ENCODE data around the gene PRKACA. TPM values are rescaled to one million over a fixed set of nuclear protein-coding genes. Genes with fewer than 3 reads are reported as not detected.
"Not testable (repeated sequence)": the region's sequence is repeated elsewhere in the genome, so short reads cannot be mapped to it uniquely, and the experiment has no call there.

The PRKACA gene
- total RNA-seq, 2 donors from 2014 or later = 66.3 to 84.5 TPM

DNA sequence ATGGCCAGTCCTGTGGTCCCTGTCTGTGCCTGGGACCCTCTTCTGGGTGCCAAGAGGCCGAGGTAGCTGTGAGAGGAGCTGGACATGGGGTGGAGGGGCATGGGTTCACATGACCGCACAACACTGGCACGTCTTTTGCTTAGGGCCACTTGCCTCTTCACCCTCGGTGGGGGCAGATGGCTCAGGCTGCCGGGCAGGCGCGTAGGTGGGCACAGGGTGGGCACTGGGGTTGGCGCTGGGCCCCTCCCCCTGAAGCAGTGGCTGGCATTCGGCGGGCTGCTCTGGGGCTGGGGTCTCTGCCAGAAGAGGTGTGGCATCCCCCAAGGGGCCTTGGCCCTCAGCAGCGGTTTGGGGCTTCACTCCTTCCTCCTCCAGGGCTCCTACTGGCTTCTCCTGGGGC, 64.1 kb downstream of the PRKACA start:
- Mint-ChIP-seq H3K27ac (no peak overlapping the region), H3K36me3 (peaks cover 11 to 24% of the 10 kb centered on the region in 2 donors), H3K9me3 (peaks cover 0 to 4% of the 10 kb centered on the region in 2 donors)
- ATAC-seq = no peak
- DNase-seq (ENCODE audit: low spot score in 2 of 2) = no peak

GRCh38 chr19:14053032-14053431, 64.5 kb downstream of the PRKACA start:
- Mint-ChIP-seq H3K27ac (no peak overlapping the region), H3K36me3 (peaks cover 11 to 28% of the 10 kb centered on the region in 2 donors), H3K9me3 (peaks cover 0 to 4% of the 10 kb centered on the region in 2 donors)
- no peak for DNase-seq (ENCODE audit: low spot score in 2 of 2)
- peak in 1 of 2 donors; percentile 43 for ATAC-seq

- H3K36me3 Mint-ChIP-seq = peaks cover 11 to 28% of the 10 kb centered on the region in 2 donors
- H3K9me3 Mint-ChIP-seq = peaks cover 0 to 4% of the 10 kb centered on the region in 2 donors
- peak overlapping the region in 1 of 2 donors; percentile 55 for H3K27ac Mint-ChIP-seq
- ATAC-seq (no peak), DNase-seq (ENCODE audit: low spot score in 2 of 2) (no peak)
Measured at GRCh38 chr19:14052470-14052869, 65.1 kb downstream of the PRKACA start.

- DNase-seq (ENCODE audit: low spot score in 2 of 2) (no peak), ATAC-seq (no peak)
- peaks cover 11 to 28% of the 10 kb centered on the region in 2 donors for H3K36me3 Mint-ChIP-seq
- H3K27ac Mint-ChIP-seq = peak overlapping the region; percentile 29 to 55
- H3K9me3 Mint-ChIP-seq = peaks cover 0 to 4% of the 10 kb centered on the region in 2 donors
Measured at GRCh38 chr19:14051980-14052379, 65.6 kb downstream of the PRKACA start.

GRCh38 chr19:14050961-14051360, 66.6 kb downstream of the PRKACA start:
- not testable (repeated sequence) for DNase-seq (ENCODE audit: low spot score in 2 of 2); H3K27ac Mint-ChIP-seq; H3K9me3 Mint-ChIP-seq; ATAC-seq
- H3K36me3 Mint-ChIP-seq = peaks cover 11 to 28% of the 10 kb centered on the region in 2 donors

GRCh38 chr19:14050512-14050911, 67.0 kb downstream of the PRKACA start:
- Mint-ChIP-seq H3K27ac (peak overlapping the region in 1 of 2 donors; percentile 22), H3K36me3 (peaks cover 11 to 28% of the 10 kb centered on the region in 2 donors), H3K9me3 (peaks cover 0 to 4% of the 10 kb centered on the region in 2 donors)
- DNase-seq (ENCODE audit: low spot score in 2 of 2) (no peak), ATAC-seq (no peak)

DNA sequence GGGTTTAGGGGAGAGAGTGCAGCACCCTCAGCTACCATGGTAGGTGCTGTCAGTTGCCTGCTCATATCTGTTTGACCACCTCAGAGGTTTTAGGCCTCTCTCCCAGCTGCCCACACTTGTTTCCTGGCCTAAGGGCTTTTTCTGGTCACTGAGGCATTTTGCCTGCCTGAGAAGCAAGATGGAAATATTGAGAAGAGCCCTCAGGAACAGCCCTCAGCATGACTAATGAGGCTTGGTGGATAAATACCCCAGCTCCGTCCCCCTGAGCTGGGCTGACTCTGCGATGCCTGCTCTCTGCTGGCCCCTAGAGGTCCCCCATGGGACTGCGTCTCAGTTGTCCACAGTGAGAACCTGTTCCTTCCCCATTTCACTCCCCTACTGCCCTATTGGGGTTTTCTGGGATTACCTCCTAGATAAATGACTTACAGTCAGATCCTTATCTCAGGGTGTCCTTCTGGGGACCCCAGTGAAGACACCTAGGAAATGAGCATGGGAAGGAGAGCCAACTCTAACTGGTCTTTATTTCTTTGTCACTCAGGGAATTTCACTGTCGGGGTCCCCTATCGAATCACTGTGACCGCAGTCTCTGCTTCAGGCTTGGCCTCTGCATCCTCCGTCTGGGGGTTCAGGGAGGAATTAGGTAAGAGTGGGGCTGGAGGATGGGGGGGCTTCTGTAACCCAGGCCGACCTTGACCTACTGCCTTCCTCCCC, 69.0 kb downstream of the PRKACA start:
- peak; percentile 80 to 86 for DNase-seq (ENCODE audit: low spot score in 2 of 2)
- H3K36me3 Mint-ChIP-seq = peaks cover 11 to 28% of the 10 kb centered on the region in 2 donors
- peaks cover 0 to 4% of the 10 kb centered on the region in 2 donors for H3K9me3 Mint-ChIP-seq
- H3K27ac Mint-ChIP-seq = peak overlapping the region; percentile 17 to 36
- ATAC-seq = peak; percentile 73 to 86

DNA sequence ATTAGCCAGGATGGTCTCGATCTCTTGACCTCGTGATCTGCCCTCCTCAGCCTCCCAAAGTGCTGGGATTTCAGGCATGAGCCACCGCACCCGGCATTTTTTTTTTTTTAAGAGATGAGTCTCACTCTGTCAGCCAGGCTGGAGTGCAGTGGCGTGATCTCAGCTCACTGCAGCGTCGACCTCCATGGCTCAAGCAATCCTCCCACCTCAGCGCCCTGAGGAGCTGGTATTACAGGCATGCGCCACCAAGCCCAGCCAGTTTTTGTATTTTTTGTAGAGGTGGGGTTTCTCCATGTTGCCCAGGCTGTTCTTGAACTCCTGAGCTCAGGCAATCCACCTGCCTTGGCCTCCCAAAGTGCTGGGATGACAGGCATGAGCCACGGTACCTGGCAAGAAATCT, 69.7 kb downstream of the PRKACA start:
- not testable (repeated sequence) for H3K27ac Mint-ChIP-seq; DNase-seq (ENCODE audit: low spot score in 2 of 2); H3K9me3 Mint-ChIP-seq; ATAC-seq
- H3K36me3 Mint-ChIP-seq = peaks cover 11 to 26% of the 10 kb centered on the region in 2 donors

- peak overlapping the region; percentile 35 to 62 for H3K27ac Mint-ChIP-seq
- DNase-seq (ENCODE audit: low spot score in 2 of 2) (peak in 1 of 2 donors; percentile 35), ATAC-seq (peak in 1 of 2 donors; percentile 68)
- not testable (repeated sequence) for H3K9me3 Mint-ChIP-seq, H3K36me3 Mint-ChIP-seq
Measured at GRCh38 chr19:14042659-14043608, 74.6 kb downstream of the PRKACA start.

Other genes with a start within 250 kb of the PRKACA start
- under 1 TPM; 0.88 to 0.98 TPM for gene NANOS3, start 240.6 kb downstream of the PRKACA start, total RNA-seq
- 10 to 100 TPM in 1 of 2 donors, 1 to 10 TPM in 1; 5.1 to 10.5 TPM for gene BRME1, start 211.6 kb downstream of the PRKACA start, total RNA-seq
- 10 to 100 TPM; 29.4 to 57.9 TPM for gene CC2D1A, start 211.6 kb downstream of the PRKACA start, total RNA-seq
- gene PODNL1, start 179.3 kb downstream of the PRKACA start, total RNA-seq = under 1 TPM in 1 of 2 donors, not detected in 1; 0.34 TPM
- 10 to 100 TPM; 59.0 to 90.0 TPM for gene DCAF15, start 165.3 kb downstream of the PRKACA start, total RNA-seq
- 10 to 100 TPM in 1 of 2 donors, 1 to 10 TPM in 1; 9.7 to 14.5 TPM for gene RFX1, start 111.4 kb downstream of the PRKACA start, total RNA-seq
- gene RLN3, start 89.6 kb downstream of the PRKACA start, total RNA-seq = not detected
- gene IL27RA, start 86.0 kb downstream of the PRKACA start, total RNA-seq = 10 to 100 TPM; 59.6 to 68.0 TPM
- gene PALM3, start 55.7 kb downstream of the PRKACA start, total RNA-seq = not detected
- 1 to 10 TPM; 1.2 to 4.2 TPM for gene MISP3, start 45.0 kb downstream of the PRKACA start, total RNA-seq
- not detected for gene C19orf67, start 32.0 kb downstream of the PRKACA start, total RNA-seq
- 100 to 1,000 TPM in 1 of 2 donors, 10 to 100 TPM in 1; 39.7 to 101 TPM for gene SAMD1, start 27.0 kb downstream of the PRKACA start, total RNA-seq
- gene ASF1B, start 18.8 kb upstream of the PRKACA start, total RNA-seq = 10 to 100 TPM; 68.3 to 76.1 TPM
- gene ADGRL1, start 88.4 kb upstream of the PRKACA start, total RNA-seq = 10 to 100 TPM in 1 of 2 donors, 1 to 10 TPM in 1; 9.2 to 25.7 TPM